OCI-LY3 (cell line): Measurements from ENCODE around the gene OR4F6.

Experiments
- H2AFZ ChIP-seq: fragments of 200-600, 300-600 bp; shearing (Covaris generic); 2 replicates; pipeline ENCODE4 v1.6.0; 2014; ENCODE audit warnings: antibody characterized with exemption, low read depth, low read length
- H3K27ac ChIP-seq: fragments of 200-600, 300-600 bp; sonication (generic); 2 replicates; pipeline ENCODE4 v1.5.1; 2014; ENCODE audit warnings: mild to moderate bottlenecking, low read length, moderate library complexity, mixed read lengths
- H3K27me3 ChIP-seq: fragments of 200-600, 300-600 bp; sonication (generic); 2 replicates; pipeline ENCODE4 v1.6.1; 2014; ENCODE audit warnings: low read depth, low read length, mixed read lengths
- H3K36me3 ChIP-seq: fragments of 200-600, 300-600 bp; sonication (generic); replicated peaks from 2 replicates; pipeline ENCODE3; 2014; ENCODE audit warnings: low read depth, low read length, mixed read lengths
- H3K4me1 ChIP-seq: fragments of 300-600, 200-600 bp; sonication (generic); 2 replicates; pipeline ENCODE4 v1.6.1; 2014; ENCODE audit warnings: low read length, mixed read lengths
- H3K4me2 ChIP-seq: fragments of 200-600, 300-600 bp; sonication (generic); 2 replicates; pipeline ENCODE4 v1.6.1; 2014; ENCODE audit warnings: low read length, mixed read lengths
- H3K4me3 ChIP-seq: fragments of 300-600, 200-600 bp; sonication (generic); 2 replicates; pipeline ENCODE4 v1.5.1; 2014; ENCODE audit warnings: antibody characterized with exemption, mild to moderate bottlenecking, low read length, moderate library complexity
- H3K79me2 ChIP-seq: fragments of 300-600, 200-600 bp; shearing (Covaris generic); 2 replicates; pipeline ENCODE4 v1.6.1; 2014; ENCODE audit warnings: mild to moderate bottlenecking, low read length, mixed read lengths
- H3K9ac ChIP-seq: fragments of 300-600, 200-600 bp; shearing (Covaris generic); 2 replicates; pipeline ENCODE4 v1.6.0; 2014; ENCODE audit warnings: mild to moderate bottlenecking, low read length, moderate library complexity
- H3K9me3 ChIP-seq: fragments of 200-600, 300-600 bp; shearing (Covaris generic); 2 replicates; pipeline ENCODE4 v1.6.1; 2014; ENCODE audit warnings: low read length, mixed read lengths; ENCODE audit not compliant: insufficient read depth
- H4K20me1 ChIP-seq: fragments of 200-600, 300-600 bp; sonication (generic); 2 replicates; pipeline ENCODE4 v1.6.1; 2016; ENCODE audit warnings: low read length, mixed read lengths; ENCODE audit not compliant: insufficient read depth
- CTCF ChIP-seq: fragments of 200-600, 300-600 bp; sonication (generic); IDR thresholded peaks from 2 replicates; pipeline ENCODE4 v1.5.1; 2014; ENCODE audit warnings: antibody characterized with exemption, low read length, low read depth
- EZH2phosphoT487 ChIP-seq: fragments of 200-600 bp; shearing (Covaris generic); IDR thresholded peaks from 2 replicates; pipeline ENCODE4 v1.6.1; 2018; ENCODE audit warnings: antibody characterized with exemption, mixed run types, low read depth

Gene OR4F6

DNA sequence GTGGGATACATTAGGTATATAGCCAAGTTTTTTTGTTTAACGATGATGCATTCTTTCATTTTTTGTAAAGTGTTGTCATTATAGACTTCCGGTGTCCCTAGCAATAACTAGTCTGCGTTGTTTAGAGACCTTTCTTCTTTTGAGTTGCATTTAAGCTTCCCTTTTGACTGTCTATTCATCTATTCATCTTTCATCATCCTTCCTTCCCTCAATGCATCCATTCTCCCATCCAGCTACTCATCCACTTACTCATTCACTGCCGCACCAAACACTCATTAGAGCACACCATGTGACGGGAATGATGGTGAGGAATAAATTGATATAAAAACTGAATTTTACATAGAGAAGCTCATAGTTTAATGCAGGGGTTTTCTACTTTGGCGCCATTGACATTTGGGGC is 41.6 kb downstream of the OR4F6 start:
- H3K79me2 ChIP-seq: no peaks in the 10 kb centered on the region
- no peak overlapping the region for H3K4me2 ChIP-seq
- H3K4me1 ChIP-seq: no peaks in the 10 kb centered on the region
- H3K27me3 ChIP-seq: no peaks in the 10 kb centered on the region; the same call in 1 of the 2 replicates
- H4K20me1 ChIP-seq: no peaks in the 10 kb centered on the region
- no peaks in the 10 kb centered on the region for H3K9me3 ChIP-seq
- no peaks in the 10 kb centered on the region for H3K36me3 ChIP-seq
- TF ChIP-seq CTCF (no peak), EZH2phosphoT487 (no peak)
- no peak overlapping the region for H3K4me3 ChIP-seq
- H2AFZ ChIP-seq: no peak overlapping the region
- no peak overlapping the region for H3K27ac ChIP-seq
- no peak overlapping the region for H3K9ac ChIP-seq

DNA sequence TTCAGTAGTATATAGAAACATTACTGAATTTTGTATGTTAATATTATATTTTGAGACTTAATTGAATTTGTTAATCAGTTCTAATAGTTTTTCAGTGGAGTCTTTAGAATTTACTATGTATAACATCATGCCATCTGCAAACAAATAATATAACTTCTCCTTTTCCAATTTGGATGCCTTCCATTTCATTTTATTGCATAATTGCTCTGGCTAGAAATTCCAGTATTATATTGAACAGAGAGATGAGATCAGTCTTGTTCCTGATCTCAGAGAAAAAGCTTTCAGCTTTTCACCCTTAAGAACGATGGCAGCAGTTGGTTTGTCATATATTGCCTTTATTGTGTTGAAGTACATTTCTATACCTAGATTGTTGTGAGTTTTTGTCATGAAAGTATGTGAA is 49.0 kb downstream of the OR4F6 start:
- no peak overlapping the region for H3K27ac ChIP-seq
- H3K9me3 ChIP-seq: no peaks in the 10 kb centered on the region

More for the DNA sequence above, 49.0 kb downstream of the OR4F6 start:
- Histone ChIP-seq H3K79me2 (no peaks in the 10 kb centered on the region), H3K36me3 (no peaks in the 10 kb centered on the region), H3K4me2 (no peak overlapping the region), H2AFZ (no peak overlapping the region), H3K27me3 (0 out of 2 replicates have a peak, but pooled peaks cover 3% of the 10 kb centered on the region), H3K9ac (no peak overlapping the region), H3K4me1 (no peaks in the 10 kb centered on the region), H4K20me1 (no peaks in the 10 kb centered on the region), H3K4me3 (no peak overlapping the region)
- TF ChIP-seq EZH2phosphoT487: no peak
